ENCODE measurements around the gene ATP2C2.

DNA sequence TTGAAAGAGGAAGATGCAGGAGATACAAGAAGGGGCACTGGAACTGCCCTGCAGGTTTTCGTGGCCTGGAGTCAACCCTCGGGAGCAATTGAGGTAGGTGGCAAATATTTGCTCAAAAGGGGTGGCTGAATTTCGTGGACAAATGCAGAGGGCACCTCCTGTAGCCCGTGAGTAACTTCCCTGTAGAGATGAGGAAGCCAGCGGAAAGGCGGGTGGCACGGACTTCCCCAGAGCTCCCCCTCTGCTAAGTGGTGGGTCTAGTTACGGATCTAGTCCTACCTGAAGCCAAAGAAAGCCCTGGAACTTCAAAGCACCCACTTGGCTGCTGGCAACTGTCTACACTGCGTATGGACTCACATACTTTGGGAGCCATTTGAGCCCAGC lies 1.0 kb upstream of the ATP2C2 start:
- TF ChIP-seq, protein P1, sequence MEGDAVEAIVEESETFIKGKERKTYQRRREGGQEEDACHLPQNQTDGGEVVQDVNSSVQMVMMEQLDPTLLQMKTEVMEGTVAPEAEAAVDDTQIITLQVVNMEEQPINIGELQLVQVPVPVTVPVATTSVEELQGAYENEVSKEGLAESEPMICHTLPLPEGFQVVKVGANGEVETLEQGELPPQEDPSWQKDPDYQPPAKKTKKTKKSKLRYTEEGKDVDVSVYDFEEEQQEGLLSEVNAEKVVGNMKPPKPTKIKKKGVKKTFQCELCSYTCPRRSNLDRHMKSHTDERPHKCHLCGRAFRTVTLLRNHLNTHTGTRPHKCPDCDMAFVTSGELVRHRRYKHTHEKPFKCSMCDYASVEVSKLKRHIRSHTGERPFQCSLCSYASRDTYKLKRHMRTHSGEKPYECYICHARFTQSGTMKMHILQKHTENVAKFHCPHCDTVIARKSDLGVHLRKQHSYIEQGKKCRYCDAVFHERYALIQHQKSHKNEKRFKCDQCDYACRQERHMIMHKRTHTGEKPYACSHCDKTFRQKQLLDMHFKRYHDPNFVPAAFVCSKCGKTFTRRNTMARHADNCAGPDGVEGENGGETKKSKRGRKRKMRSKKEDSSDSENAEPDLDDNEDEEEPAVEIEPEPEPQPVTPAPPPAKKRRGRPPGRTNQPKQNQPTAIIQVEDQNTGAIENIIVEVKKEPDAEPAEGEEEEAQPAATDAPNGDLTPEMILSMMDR (conservative IDR thresholded peaks at IDR 0.05; ENCODE audit: low read length): no peak
- no peak for TF ChIP-seq EZH2phosphoT487 (IDR thresholded peaks at IDR 0.05; ENCODE audit: borderline replicate concordance)

Data from Loucy (cell line).